ENCODE measurements around the gene MYLK3.
"Not testable (repeated sequence)": the region's sequence is repeated elsewhere in the genome, so short reads cannot be mapped to it uniquely, and the experiment has no call there.

Gene MYLK3

GRCh38 chr16:46686815-46687473 is 61.2 kb downstream of the MYLK3 start:
- peaks cover 39% of the 10 kb centered on the region for H3K4me1 Mint-ChIP-seq
- H3K27me3 Mint-ChIP-seq (ENCODE audit: low read depth, poor library complexity) = no peaks in the 10 kb centered on the region
- TF ChIP-seq CTCF (IDR thresholded peaks at IDR 0.05) = no peak
- no peak for DNase-seq
- H3K36me3 Mint-ChIP-seq (ENCODE audit: low read depth) = peaks cover 5% of the 10 kb centered on the region
- H3K9me3 Mint-ChIP-seq = no peaks in the 10 kb centered on the region
- H3K4me3 Mint-ChIP-seq = peak overlapping the region; percentile 44
- no peak overlapping the region for H3K27ac Mint-ChIP-seq

GRCh38 chr16:46681867-46682266 is 66.3 kb downstream of the MYLK3 start:
- not testable (repeated sequence) for H3K9me3 Mint-ChIP-seq; H3K27me3 Mint-ChIP-seq (ENCODE audit: low read depth, poor library complexity); H3K27ac Mint-ChIP-seq; H3K4me3 Mint-ChIP-seq; DNase-seq
- Mint-ChIP-seq H3K36me3 (ENCODE audit: low read depth) (peaks cover 31% of the 10 kb centered on the region), H3K4me1 (peaks cover 11% of the 10 kb centered on the region)

GRCh38 chr16:46677943-46678342 is 70.2 kb downstream of the MYLK3 start:
- not testable (repeated sequence) for H3K9me3 Mint-ChIP-seq; H3K4me1 Mint-ChIP-seq; H3K27me3 Mint-ChIP-seq (ENCODE audit: low read depth, poor library complexity); H3K4me3 Mint-ChIP-seq; DNase-seq; H3K27ac Mint-ChIP-seq
- H3K36me3 Mint-ChIP-seq (ENCODE audit: low read depth) = peaks cover 53% of the 10 kb centered on the region

GRCh38 chr16:46673320-46674013 is 74.7 kb downstream of the MYLK3 start:
- no peaks in the 10 kb centered on the region for H3K9me3 Mint-ChIP-seq

GRCh38 chr16:46662123-46662522 is 86.0 kb downstream of the MYLK3 start:
- Mint-ChIP-seq H3K4me1 (peaks cover 6% of the 10 kb centered on the region), H3K27ac (no peak overlapping the region), H3K36me3 (ENCODE audit: low read depth) (peaks cover 78% of the 10 kb centered on the region), H3K27me3 (ENCODE audit: low read depth, poor library complexity) (no peaks in the 10 kb centered on the region), H3K9me3 (no peaks in the 10 kb centered on the region), H3K4me3 (no peak overlapping the region)
- no peak for DNase-seq
- no peak for TF ChIP-seq CTCF (IDR thresholded peaks at IDR 0.05)

More at GRCh38 chr16:46673320-46674013, 74.7 kb downstream of the MYLK3 start:
- H3K27me3 Mint-ChIP-seq (ENCODE audit: low read depth, poor library complexity) = peaks cover 2% of the 10 kb centered on the region
- H3K27ac Mint-ChIP-seq = no peak overlapping the region
- DNase-seq = peak; percentile 41
- peak; percentile 97 for TF ChIP-seq CTCF (IDR thresholded peaks at IDR 0.05)
- no peaks in the 10 kb centered on the region for H3K4me1 Mint-ChIP-seq
- no peak overlapping the region for H3K4me3 Mint-ChIP-seq
- peaks cover 67% of the 10 kb centered on the region for H3K36me3 Mint-ChIP-seq (ENCODE audit: low read depth)

GRCh38 chr16:46658925-46659324 is 89.2 kb downstream of the MYLK3 start:
- no peak overlapping the region for H3K4me3 Mint-ChIP-seq
- H3K27ac Mint-ChIP-seq = peak overlapping the region; percentile 96
- peaks cover 3% of the 10 kb centered on the region for H3K9me3 Mint-ChIP-seq
- peaks cover 70% of the 10 kb centered on the region for H3K36me3 Mint-ChIP-seq (ENCODE audit: low read depth)
- TF ChIP-seq CTCF (IDR thresholded peaks at IDR 0.05) = no peak
- no peaks in the 10 kb centered on the region for H3K27me3 Mint-ChIP-seq (ENCODE audit: low read depth, poor library complexity)
- no peak for DNase-seq
- H3K4me1 Mint-ChIP-seq = peaks cover 6% of the 10 kb centered on the region

Measured in nephron progenitor cell (in vitro differentiated cells).